Fibroblast of villous mesenchyme (primary cell): ENCODE measurements around the gene MAPT. TPM values are rescaled to one million over a fixed set of nuclear protein-coding genes. Genes with fewer than 3 reads are reported as not detected.

Experiments
- DNase-seq: peaks from one replicate; pipeline ENCODE4 v3.0.0-alpha.2; 2010; ENCODE audit warnings: low read depth
- H3K4me3 ChIP-seq: 2 replicates; pipeline ENCODE4 v1.5.1; 2011; ENCODE audit warnings: low read depth, mild to moderate bottlenecking, low read length
- CTCF ChIP-seq: IDR thresholded peaks from 2 replicates; pipeline ENCODE4 v1.5.1; 2012; ENCODE audit warnings: low read depth, mild to moderate bottlenecking, low read length; ENCODE audit not compliant: insufficient read depth
- total RNA-seq: library from RNA; depleted of rRNA; stranded (reverse); fragments of >200 nt; gene quantifications from 2 replicates; pipeline ENCODE4 v1.2.3, GENCODE V29; 2012

Gene MAPT
- total RNA-seq, 1 donor: not detected

GRCh38 chr17:45851464-45851863 lies 42.9 kb upstream of the MAPT start:
- H3K4me3 ChIP-seq: no peak overlapping the region
- DNase-seq: no peak
- TF ChIP-seq CTCF: no peak

- no peak overlapping the region for H3K4me3 ChIP-seq
- no peak for TF ChIP-seq CTCF
- no peak for DNase-seq
Observed at GRCh38 chr17:45851873-45852272, 42.5 kb upstream of the MAPT start.

- peak; percentile 59 for DNase-seq
- TF ChIP-seq CTCF: peak; percentile 89
- no peak overlapping the region for H3K4me3 ChIP-seq
Observed at GRCh38 chr17:45852535-45853297, 41.6 kb upstream of the MAPT start.

GRCh38 chr17:45854209-45854608 lies 40.1 kb upstream of the MAPT start:
- TF ChIP-seq CTCF: no peak
- DNase-seq: no peak
- no peak overlapping the region for H3K4me3 ChIP-seq

GRCh38 chr17:45855691-45856336 lies 38.5 kb upstream of the MAPT start:
- no peak for TF ChIP-seq CTCF
- DNase-seq: no peak

GRCh38 chr17:45857977-45858708 lies 36.2 kb upstream of the MAPT start:
- peak; percentile 45 for DNase-seq
- no peak for TF ChIP-seq CTCF

More at GRCh38 chr17:45855691-45856336, 38.5 kb upstream of the MAPT start:
- H3K4me3 ChIP-seq: no peak overlapping the region

More at GRCh38 chr17:45857977-45858708, 36.2 kb upstream of the MAPT start:
- H3K4me3 ChIP-seq: no peak overlapping the region
